ENCODE results near the gene ACAA2. TPM values are rescaled to one million over a fixed set of nuclear protein-coding genes. Genes with fewer than 3 reads are reported as not detected.

Gene ACAA2
- total and polyA plus RNA-seq, 8 donors: 60.3 to 111 (median 88.1) TPM

DNA sequence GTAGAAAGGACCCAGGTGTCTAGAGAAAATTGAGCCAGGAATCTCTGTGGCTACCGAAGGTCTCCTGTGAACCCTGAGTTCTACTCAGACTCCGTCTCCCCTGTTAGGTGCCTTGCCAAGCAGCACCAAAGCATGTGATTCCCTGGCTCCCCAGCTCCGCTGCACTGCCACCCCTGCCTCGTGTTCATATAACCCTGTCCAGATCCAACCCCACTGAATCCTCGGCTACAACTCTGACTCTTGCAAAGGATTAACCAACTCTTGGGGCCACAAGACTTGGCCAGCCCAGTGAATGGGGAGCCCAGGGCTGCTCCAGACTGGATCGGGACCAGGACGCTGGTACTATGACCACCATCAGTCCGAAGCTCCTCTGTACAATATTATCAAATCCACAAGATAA lies 37.3 kb upstream of the ACAA2 start:
- intact Hi-C loops (cut with DNase I): loop anchor here in 1 of 2 donors (5.0 to 10.0 kb wide), 2 partner anchors 286 to 338 kb away; partner anchors contain the start of gene LIPG
- Histone ChIP-seq H3K4me3 (no peak overlapping the region), H3K4me1 (no peaks in the 10 kb centered on the region), H3K36me3 (no peaks in the 10 kb centered on the region), H3K27me3 (no peaks in the 10 kb centered on the region), H3K9me3 (no peaks in the 10 kb centered on the region), H3K27ac (no peak overlapping the region)
- no peak for ATAC-seq
- TF ChIP-seq, protein P1, sequence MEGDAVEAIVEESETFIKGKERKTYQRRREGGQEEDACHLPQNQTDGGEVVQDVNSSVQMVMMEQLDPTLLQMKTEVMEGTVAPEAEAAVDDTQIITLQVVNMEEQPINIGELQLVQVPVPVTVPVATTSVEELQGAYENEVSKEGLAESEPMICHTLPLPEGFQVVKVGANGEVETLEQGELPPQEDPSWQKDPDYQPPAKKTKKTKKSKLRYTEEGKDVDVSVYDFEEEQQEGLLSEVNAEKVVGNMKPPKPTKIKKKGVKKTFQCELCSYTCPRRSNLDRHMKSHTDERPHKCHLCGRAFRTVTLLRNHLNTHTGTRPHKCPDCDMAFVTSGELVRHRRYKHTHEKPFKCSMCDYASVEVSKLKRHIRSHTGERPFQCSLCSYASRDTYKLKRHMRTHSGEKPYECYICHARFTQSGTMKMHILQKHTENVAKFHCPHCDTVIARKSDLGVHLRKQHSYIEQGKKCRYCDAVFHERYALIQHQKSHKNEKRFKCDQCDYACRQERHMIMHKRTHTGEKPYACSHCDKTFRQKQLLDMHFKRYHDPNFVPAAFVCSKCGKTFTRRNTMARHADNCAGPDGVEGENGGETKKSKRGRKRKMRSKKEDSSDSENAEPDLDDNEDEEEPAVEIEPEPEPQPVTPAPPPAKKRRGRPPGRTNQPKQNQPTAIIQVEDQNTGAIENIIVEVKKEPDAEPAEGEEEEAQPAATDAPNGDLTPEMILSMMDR (IDR thresholded peaks at IDR 0.05): no peak
- DNase-seq: no peak

DNA sequence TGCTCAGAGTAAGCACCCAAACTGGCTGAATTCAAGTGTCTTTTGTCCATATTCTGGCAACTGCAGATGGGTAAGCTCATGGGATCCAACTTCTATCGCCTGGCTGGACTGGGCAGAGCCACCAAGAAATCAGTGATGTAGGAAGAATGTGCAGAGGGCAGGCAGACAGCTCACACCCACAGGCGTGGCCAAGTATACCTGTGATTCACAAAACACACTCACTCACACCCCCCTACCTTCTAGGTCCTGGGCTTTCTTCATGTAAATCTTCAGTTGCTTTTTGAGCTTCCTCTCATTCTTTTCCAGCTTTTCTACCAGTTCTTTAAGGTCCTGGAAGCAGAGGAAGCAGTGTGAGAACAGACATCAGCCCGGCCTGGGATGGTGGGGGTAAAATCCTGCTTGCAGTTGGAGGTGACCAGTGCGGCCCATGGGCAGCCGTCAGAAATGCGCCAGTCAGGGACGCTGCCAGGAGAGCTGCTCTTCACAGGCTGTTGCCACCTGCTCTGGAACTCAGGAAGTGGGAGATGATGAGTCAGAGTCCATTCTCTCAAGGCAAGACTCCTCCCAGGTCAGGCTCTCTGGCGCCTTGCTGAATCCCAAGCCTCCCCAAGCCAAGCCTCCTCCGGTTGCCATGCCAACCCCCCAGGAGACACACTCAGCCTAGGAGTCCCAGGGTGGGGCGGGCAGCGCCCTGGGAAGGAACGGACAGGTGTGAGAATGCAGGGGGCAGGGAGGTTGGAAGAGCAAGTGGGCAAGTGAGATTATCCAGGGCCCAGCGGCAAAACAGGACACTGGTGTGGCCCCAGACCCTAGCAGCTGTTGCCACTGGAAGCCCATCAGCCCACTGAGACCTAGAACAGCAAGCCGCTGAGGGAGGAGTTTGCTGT lies 36.2 kb upstream of the ACAA2 start:
- H3K4me3 ChIP-seq: peak overlapping the region in 1 of 2 donors; percentile 18
- no peaks in the 10 kb centered on the region for H3K27me3 ChIP-seq
- peak in 3 of 4 donors; percentile 10 to 90 (median 84) for DNase-seq
- TF ChIP-seq, protein P1 (IDR thresholded peaks at IDR 0.05): no peak
- no peaks in the 10 kb centered on the region for H3K4me1 ChIP-seq
- no peaks in the 10 kb centered on the region for H3K9me3 ChIP-seq
- H3K36me3 ChIP-seq: no peaks in the 10 kb centered on the region
- intact Hi-C loops (cut with DNase I): loop anchor here in 1 of 2 donors (5.0 to 10.0 kb wide), 2 partner anchors 285 to 337 kb away; partner anchors contain the start of gene LIPG
- ATAC-seq: peak; percentile 89
- peak overlapping the region in 1 of 2 donors; percentile 64 for H3K27ac ChIP-seq

DNA sequence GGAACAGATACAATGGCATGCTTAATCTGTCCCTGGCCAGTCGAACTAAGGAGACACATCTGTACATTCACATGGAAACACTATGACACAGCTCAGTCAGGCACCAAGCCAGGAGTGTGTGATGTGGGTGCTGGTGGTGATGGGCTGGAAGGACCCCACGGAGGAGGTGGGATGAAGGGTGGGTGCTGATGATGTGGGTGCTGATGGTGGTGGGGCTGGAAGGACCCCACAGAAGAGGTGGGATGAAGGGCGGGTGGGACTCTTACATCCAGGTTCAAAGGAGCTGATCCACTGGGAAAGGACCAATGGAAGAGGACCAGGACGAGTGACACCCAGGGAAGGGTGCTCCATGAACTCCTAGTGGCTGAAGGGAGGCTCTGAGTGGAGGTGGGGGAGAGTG lies 34.8 kb upstream of the ACAA2 start:
- H3K4me3 ChIP-seq: no peak overlapping the region
- intact Hi-C loops (cut with DNase I): no loop called here
- no peaks in the 10 kb centered on the region for H3K36me3 ChIP-seq
- no peaks in the 10 kb centered on the region for H3K27me3 ChIP-seq
- ATAC-seq: no peak
- no peaks in the 10 kb centered on the region for H3K9me3 ChIP-seq
- no peak overlapping the region for H3K27ac ChIP-seq
- DNase-seq: no peak
- TF ChIP-seq, protein P1 (IDR thresholded peaks at IDR 0.05): no peak
- H3K4me1 ChIP-seq: no peaks in the 10 kb centered on the region

DNA sequence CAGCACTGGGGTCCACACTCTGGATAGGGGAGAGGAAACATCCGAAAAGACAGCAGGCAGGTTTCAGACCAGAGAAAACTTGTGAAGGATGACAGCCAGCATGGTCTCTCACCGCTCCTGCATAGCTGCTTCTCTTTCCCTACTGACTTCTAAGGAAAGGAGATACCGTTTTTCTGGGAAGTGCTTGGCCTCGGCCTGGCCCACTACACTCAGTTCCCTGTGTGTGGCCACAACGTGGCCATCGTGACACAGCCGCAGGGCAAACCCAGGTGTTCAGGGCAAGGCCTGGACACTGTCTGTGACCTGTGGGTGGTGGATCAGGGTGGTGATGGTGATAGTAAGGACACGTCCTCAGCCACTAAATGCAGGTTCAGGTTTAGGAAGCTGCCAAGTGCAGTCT lies 34.2 kb upstream of the ACAA2 start:
- Histone ChIP-seq H3K4me1 (no peaks in the 10 kb centered on the region), H3K9me3 (no peaks in the 10 kb centered on the region), H3K27ac (no peak overlapping the region), H3K4me3 (no peak overlapping the region), H3K27me3 (no peaks in the 10 kb centered on the region), H3K36me3 (no peaks in the 10 kb centered on the region)
- ATAC-seq: no peak
- DNase-seq: no peak
- intact Hi-C loops (cut with DNase I): no loop called here
- TF ChIP-seq, protein P1 (IDR thresholded peaks at IDR 0.05): no peak

DNA sequence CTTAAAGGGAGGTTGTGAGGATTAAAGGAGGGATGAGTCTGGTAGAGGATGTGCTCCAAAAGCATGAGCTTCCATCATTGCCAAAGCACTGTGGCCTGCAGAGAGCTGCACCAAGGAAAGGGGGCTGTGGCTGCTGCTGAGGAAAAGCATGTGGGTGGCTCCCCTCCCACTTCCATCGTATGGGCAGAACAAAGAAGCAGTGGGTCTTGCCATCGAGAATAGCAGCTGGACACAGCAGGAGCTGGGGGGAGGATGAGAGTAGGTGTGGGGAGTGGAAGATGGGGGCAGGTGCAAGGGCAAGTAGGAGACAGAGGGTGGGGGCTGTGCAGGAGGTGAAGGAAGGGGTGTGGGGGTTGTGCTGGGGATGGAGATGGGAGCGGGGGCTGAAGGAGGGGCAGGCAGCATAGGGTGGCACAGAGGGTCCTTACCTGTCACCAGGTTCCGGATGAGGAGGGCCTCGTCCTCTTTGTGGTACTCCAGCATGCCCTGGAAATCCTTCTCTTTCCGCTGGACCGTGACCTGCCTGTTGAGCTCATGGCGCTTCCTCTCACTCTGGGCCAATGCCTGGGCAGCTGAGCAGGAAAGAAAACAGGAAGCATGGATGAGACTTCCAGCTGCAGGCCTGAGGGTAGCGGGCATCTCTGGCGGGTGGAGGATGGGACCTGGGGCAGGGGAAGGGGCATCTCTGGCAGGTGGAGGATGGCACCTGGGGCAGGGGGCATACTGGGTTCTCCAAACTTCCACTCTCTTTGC lies 33.6 kb upstream of the ACAA2 start:
- H3K27ac ChIP-seq: no peak overlapping the region
- H3K4me3 ChIP-seq: no peak overlapping the region
- DNase-seq (no peak), ATAC-seq (no peak)
- intact Hi-C loops (cut with DNase I): no loop called here
- TF ChIP-seq, protein P1 (IDR thresholded peaks at IDR 0.05): no peak
- no peaks in the 10 kb centered on the region for H3K27me3 ChIP-seq
- H3K4me1 ChIP-seq: no peaks in the 10 kb centered on the region
- H3K9me3 ChIP-seq: no peaks in the 10 kb centered on the region
- no peaks in the 10 kb centered on the region for H3K36me3 ChIP-seq

Measured in left lung (tissue), 10 donors.